GM18505 (cell line): ENCODE measurements around the gene PIPOX.
"Not testable (repeated sequence)": the region's sequence is repeated elsewhere in the genome, so short reads cannot be mapped to it uniquely, and the experiment has no call there.

Experiments
- ATAC-seq: cut with Tn5 transposase; IDR thresholded peaks from one replicate; pipeline ENCODE4 v1.9.1; 2021; ENCODE audit not compliant: unreplicated experiment
- POLR2A ChIP-seq: IDR thresholded peaks from 4 replicates; pipeline ENCODE4 v1.6.1; 2011; ENCODE audit warnings: borderline replicate concordance; ENCODE audit not compliant: insufficient read depth, insufficient read length; ENCODE audit errors: extremely low read depth

PIPOX gene

GRCh38 chr17:29079887-29080286 lies 36.9 kb downstream of the PIPOX start:
- no peak for ATAC-seq
- no peak for TF ChIP-seq POLR2A

- no peak for TF ChIP-seq POLR2A
- no peak for ATAC-seq
Measured at GRCh38 chr17:29080323-29080722, 37.4 kb downstream of the PIPOX start.

DNA sequence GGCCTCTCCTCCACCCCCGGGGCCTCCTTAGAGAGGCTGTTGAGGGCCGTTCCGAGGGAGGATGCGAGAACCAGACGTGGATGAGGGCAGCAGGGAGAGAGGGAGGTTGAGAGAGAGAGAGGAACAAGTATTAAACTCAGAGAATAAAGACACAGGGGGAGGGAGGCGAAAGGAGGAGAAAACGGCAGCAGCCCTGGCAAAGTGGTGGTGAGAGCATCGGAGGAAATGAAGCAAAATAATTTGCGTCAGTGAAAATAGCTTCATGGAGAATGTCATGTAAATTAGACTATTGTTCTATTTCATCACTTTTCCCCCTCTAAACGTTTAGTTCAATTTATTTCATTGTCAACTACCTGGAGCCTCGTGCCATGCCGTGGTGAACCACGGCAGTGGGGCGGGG lies 38.0 kb downstream of the PIPOX start:
- no peak for ATAC-seq
- no peak for TF ChIP-seq POLR2A

DNA sequence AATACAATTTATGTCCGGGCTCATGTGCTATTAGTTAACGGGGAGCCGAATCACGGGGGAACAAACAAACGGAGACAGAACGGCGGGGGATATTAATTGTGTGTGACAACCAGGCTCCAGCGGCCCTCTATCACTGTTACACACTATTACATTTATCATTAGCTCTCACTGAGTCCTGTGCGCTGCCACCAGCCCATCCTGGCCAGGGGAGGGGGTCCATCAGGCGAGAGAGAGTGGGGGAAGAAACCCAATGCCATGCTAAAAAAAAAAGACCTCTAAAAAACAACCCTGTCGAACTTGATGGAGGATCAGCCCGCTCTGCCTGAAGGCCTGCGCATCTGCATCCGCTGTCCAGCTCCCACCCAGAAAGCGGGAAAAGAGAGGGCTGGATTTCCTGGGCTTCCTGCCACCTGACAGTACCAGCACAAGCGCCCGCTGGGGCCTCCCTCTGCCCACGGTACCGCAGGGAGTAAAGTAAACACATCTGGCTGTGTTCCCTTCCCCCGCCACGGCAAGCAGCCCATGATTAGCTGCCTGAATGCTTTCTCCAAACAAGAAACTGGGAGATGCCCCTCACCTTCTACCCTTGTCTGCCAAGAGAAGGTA lies 41.7 kb downstream of the PIPOX start:
- TF ChIP-seq POLR2A, result no peak
- ATAC-seq, result no peak

- no peak for TF ChIP-seq POLR2A
- ATAC-seq, result no peak
Measured at GRCh38 chr17:29085223-29085622, 42.3 kb downstream of the PIPOX start.

- no peak for TF ChIP-seq POLR2A
- ATAC-seq, result no peak
Measured at GRCh38 chr17:29086628-29087332, 43.8 kb downstream of the PIPOX start.

DNA sequence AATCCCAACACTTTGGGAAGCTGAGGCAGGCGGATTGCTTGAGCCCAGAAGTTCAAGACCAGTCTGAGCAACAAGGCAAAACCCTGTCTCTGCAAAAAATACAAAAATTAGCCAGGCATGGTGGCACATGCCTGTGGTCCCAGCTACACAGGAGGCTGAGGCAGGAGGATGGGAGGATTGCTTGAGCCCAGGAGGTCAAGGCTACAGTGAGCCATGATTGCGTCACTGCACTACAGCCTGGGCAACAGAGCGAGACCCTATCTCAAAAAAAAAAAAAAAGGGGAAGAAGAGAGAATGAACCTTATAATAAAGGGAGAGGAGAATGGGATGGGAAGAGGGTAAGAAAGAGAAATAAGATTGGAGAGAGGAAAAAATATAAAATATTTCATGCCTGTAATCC lies 45.8 kb downstream of the PIPOX start:
- ATAC-seq, result not testable (repeated sequence)

DNA sequence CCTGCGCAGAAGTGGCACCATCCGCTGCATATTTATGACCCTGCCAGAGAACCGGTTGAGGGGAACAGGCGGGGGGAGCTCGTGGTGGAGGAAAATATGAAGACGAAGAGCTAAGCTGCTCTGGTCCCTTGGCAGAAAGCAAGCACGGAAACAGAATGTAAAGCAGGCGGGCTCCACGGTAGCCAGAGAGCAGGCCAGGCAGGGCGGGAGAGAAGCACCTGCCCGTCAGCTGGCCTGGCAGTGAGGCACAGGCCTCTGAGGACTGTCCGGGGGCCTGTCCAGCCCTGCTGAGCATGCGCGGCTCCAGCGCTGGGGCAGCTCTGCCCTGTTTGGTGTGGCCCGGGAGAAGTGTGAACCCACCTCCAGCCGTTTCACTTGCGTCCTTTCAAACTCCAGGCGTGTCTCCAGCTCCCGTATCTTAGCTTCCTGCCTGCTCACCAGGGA lies 46.7 kb downstream of the PIPOX start:
- ATAC-seq, result no peak
- TF ChIP-seq POLR2A, result no peak

DNA sequence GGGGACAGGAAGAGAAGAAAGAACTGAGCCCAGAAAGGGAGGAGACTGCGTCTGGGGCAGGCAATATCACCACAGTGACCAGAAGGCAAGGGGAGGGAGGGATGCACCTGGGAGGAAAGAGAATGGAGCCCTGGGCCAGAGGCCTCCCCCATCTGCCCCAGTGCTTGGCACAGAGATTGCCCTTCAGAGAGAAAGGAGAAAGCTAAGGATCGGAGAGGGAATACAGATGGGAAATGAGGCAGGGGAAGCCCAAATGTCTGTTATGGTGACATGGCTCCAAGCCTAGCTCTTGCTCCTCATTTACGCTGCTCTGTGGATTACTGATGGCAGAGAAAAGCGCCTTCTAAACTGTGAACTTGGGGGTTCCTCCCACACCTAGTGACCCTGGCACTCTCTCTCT lies 47.2 kb downstream of the PIPOX start:
- no peak for TF ChIP-seq POLR2A
- no peak for ATAC-seq

GRCh38 chr17:29090750-29091605 lies 48.0 kb downstream of the PIPOX start:
- ATAC-seq, result no peak
- no peak for TF ChIP-seq POLR2A

DNA sequence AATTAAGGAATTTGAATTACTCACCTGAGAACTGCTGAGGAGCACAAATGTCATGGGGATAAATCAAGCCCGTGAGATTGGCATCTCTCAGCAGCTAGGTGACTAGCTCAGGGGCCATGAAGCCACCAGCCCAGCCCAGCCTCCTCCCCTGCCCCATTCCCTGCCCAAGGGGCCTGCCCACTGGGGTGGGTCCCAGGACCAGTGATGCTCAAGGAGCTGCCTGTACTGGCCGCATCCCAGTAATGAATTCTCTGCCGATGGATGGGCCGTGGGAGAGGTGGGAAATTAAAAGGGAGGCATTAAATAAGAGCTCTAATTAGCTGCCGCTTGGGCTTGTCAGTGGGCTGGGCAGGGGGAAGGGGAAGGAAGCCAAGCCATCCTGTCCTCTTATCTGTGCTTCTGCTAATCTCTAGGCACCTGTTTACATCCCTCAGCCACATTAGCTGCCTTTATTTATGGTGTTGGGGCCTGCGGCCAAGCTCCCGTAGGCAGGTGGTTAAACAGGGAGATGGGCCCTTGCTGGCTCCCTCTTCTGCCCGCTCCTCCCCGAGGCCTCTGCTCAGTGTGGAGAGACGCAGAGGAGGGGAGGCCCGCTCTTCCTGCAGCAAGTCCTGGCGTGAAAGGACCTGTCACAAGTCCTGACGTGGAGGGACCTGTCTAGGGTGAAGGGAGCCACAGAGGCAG lies 48.8 kb downstream of the PIPOX start:
- no peak for ATAC-seq

DNA sequence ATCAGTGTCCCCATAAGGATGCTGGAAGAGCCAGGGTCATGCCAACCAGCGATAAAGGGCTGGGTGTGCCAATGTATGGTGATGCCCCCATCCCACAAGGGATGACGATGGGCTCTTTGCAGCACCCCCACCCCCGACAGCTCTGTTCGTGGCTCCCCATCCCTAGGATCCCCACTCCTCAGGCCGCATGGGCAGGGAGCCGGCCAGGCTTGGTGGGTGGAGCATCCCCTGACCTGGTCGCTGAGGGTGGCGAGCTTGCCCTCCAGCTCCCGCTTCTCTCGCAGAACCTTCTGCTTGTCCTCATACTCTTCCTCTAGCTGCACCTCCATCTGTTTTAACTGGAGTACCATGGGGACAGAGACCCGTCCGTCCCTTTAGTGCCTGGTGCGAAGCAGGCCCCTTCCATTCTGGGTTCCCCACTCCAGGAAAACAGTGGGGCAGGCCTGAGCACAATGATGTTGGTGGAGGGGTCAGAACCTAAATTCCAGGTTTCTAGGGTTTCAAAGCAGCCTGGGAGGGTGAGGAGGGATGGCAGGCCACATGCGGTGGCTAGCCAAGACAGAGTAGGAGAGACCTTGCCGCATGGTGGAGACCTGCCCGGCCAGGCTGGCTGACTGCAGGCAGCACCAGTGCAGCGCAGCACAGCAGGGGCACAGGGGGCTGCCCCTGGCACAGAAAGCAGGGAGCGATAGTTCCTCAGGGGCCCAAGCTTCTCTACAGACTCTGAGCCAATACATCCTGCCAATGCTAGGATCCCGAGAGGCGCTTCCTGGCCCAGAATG lies 50.3 kb downstream of the PIPOX start:
- no peak for ATAC-seq
- TF ChIP-seq POLR2A, result no peak

More for the DNA sequence above, 48.8 kb downstream of the PIPOX start:
- TF ChIP-seq POLR2A, result no peak

GRCh38 chr17:29094101-29094708 lies 51.3 kb downstream of the PIPOX start:
- TF ChIP-seq POLR2A, result no peak
- no peak for ATAC-seq

GRCh38 chr17:29095439-29095838 lies 52.5 kb downstream of the PIPOX start:
- ATAC-seq, result no peak
- no peak for TF ChIP-seq POLR2A
